GM12878 (cell line): ENCODE results near the gene ARL6IP5. TPM values are rescaled to one million over a fixed set of nuclear protein-coding genes. Genes with fewer than 3 reads are reported as not detected.

Source experiments
- ATAC-seq: fragments of 200-7000 bp; cut with Tn5 transposase; 3 replicates; pipeline ENCODE4 v1.9.1; 2020; ENCODE audit warnings: mild to moderate bottlenecking, moderate library complexity
- BruUV-seq: library from RNA; stranded (reverse); fragments of 400-500 nt; replicated peaks from 2 replicates; lab custom pipeline; 2021; lab: Mats Ljungman, UMichigan
- CTCF ChIA-PET: fragments of 300-600 bp; sonication (Branson Sonifier 250); formaldehyde crosslinking; extraction: SDS; loops from one replicate; lab custom pipeline; 2021; ENCODE audit warnings: inconsistent platforms; lab: Yijun Ruan, JAX
- POLR2A ChIA-PET: fragments of 350-600 bp; formaldehyde crosslinking; extraction: SDS; loops from one replicate; lab custom pipeline; 2021; ENCODE audit warnings: inconsistent platforms; lab: Charles Lee
- RAD21 ChIA-PET: fragments of 300-600 bp; sonication (Branson Sonifier 250); formaldehyde crosslinking; loops from one replicate; lab custom pipeline; 2023; ENCODE audit warnings: antibody characterized with exemption; ENCODE audit not compliant: unreplicated experiment; lab: Charles Lee
- SMC1A ChIA-PET: fragments of 300-600 bp; sonication (Branson Sonifier 250); formaldehyde crosslinking; loops from one replicate; lab custom pipeline; 2023; ENCODE audit not compliant: unreplicated experiment, uncharacterized antibody; lab: Charles Lee
- DNase-seq: peaks from one replicate; pipeline ENCODE4 v3.0.0-alpha.2; 2011; ENCODE audit warnings: low read depth, low spot score
- FAIRE-seq: peaks from 3 replicates; lab custom pipeline; 2011; peaks lifted over from hg19 to GRCh38; lab: Jason Lieb, UNC
- H2AFZ ChIP-seq: 2 replicates; pipeline ENCODE4 v1.6.0; 2011; ENCODE audit warnings: low read depth, low read length, control low read depth; ENCODE audit not compliant: control insufficient read depth
- H3K27ac ChIP-seq: 2 replicates; pipeline ENCODE4 v1.5.1; 2011; ENCODE audit warnings: control low read depth; ENCODE audit not compliant: control insufficient read depth, insufficient read depth
- H3K27me3 ChIP-seq, 2 experiments: replicated peaks in 1 of 2; 2 replicates each; pipeline versions ENCODE4 v1.6.0 to v1.6.1; 2011; ENCODE audit warnings: low read length in 1 of 2; ENCODE audit not compliant: control insufficient read depth in 2 of 2, insufficient read depth in 2 of 2
- H3K36me3 ChIP-seq, 2 experiments: 2 replicates each; pipeline ENCODE4 v1.5.1; 2011; ENCODE audit warnings: low read length in 1 of 2; ENCODE audit not compliant: control insufficient read depth in 2 of 2, insufficient read depth in 2 of 2
- H3K4me1 ChIP-seq: 2 replicates; pipeline ENCODE4 v1.6.1; 2011; ENCODE audit warnings: mild to moderate bottlenecking, low read length, moderate library complexity, mixed read lengths; ENCODE audit not compliant: control insufficient read depth, insufficient read depth
- H3K4me2 ChIP-seq: 2 replicates; pipeline ENCODE4 v1.6.0; 2011; ENCODE audit warnings: control low read depth; ENCODE audit not compliant: control insufficient read depth, insufficient read depth
- H3K4me3 ChIP-seq: fragments of 200-600 bp; sonication (generic); 2 replicates; pipeline ENCODE4 v1.5.1; 2016
- H3K79me2 ChIP-seq: 2 replicates; pipeline ENCODE4 v1.6.0; 2011; ENCODE audit warnings: low read length; ENCODE audit not compliant: control insufficient read depth, insufficient read depth
- H3K9ac ChIP-seq: 2 replicates; pipeline ENCODE4 v1.8.0; 2011; ENCODE audit warnings: low read length, control low read depth, mixed read lengths; ENCODE audit not compliant: control insufficient read depth, insufficient read depth
- H3K9me3 ChIP-seq: replicated peaks from 3 replicates; pipeline ENCODE4 v1.5.1; 2011; ENCODE audit warnings: mild to moderate bottlenecking, low read length; ENCODE audit not compliant: control insufficient read depth, insufficient read depth
- H4K20me1 ChIP-seq: 2 replicates; pipeline ENCODE4 v1.6.0; 2011; ENCODE audit not compliant: control insufficient read depth, insufficient read depth
- ASH2L ChIP-seq: fragments of 300-600, 200-600 bp; sonication (generic); IDR thresholded peaks from 2 replicates; pipeline ENCODE4 v1.6.1; 2017; ENCODE audit warnings: low read depth, mild to moderate bottlenecking, borderline replicate concordance
- BMI1 ChIP-seq: fragments of 450-650 bp; IDR thresholded peaks from 2 replicates; pipeline ENCODE4 v1.6.1; 2016; ENCODE audit warnings: mild to moderate bottlenecking, moderate library complexity, borderline replicate concordance
- NFIC ChIP-seq: IDR thresholded peaks from 2 replicates; pipeline ENCODE4 v1.6.1; 2012; ENCODE audit warnings: low read depth, mild to moderate bottlenecking, inconsistent platforms, low read length, moderate library complexity
- NFYB ChIP-seq: IDR thresholded peaks from 2 replicates; pipeline ENCODE4 v1.6.1; 2011; ENCODE audit warnings: low read depth, mild to moderate bottlenecking, low read length, improper control_type of control experiment, moderate library complexity; ENCODE audit not compliant: insufficient read depth
- RB1 ChIP-seq: fragments of 450-650 bp; formaldehyde crosslinking; IDR thresholded peaks from 2 replicates; pipeline ENCODE4 v1.6.1; 2017; ENCODE audit warnings: mild to moderate bottlenecking, borderline replicate concordance
- RBBP5 ChIP-seq: fragments of 200-600 bp; sonication (generic); conservative IDR thresholded peaks from 2 replicates; pipeline ENCODE4 v1.6.1; 2016
- SP1 ChIP-seq: IDR thresholded peaks from one replicate; pipeline ENCODE4 v1.6.1; 2011; ENCODE audit warnings: low read depth, low read length
- YBX1 ChIP-seq: fragments of 450-650 bp; IDR thresholded peaks from 2 replicates; pipeline ENCODE4 v1.6.1; 2016; ENCODE audit warnings: antibody characterized with exemption
- WGBS: methylation state at CpG from one replicate; pipeline ENCODE4 v1.1.6; 2016; ENCODE audit warnings: low lambda C conversion rate; ENCODE audit not compliant: insufficient replicate concordance, insufficient coverage; ENCODE audit errors: missing lambda C conversion rate; 5-methylcytosine and 5-hydroxymethylcytosine counted together
- in situ Hi-C: fragments of 300-500 bp; cut with MboI; formaldehyde crosslinking; loops from 9 replicates; pipeline ENCODE4 v1.14.3; 2018; ENCODE audit warnings: mixed read lengths
- intact Hi-C: fragments of 100-400 bp; cut with micrococcal nuclease; formaldehyde crosslinking; loops from one replicate; pipeline ENCODE4 v1.14.2; 2022; ENCODE audit not compliant: unreplicated experiment
- polyA plus RNA-seq, 11 experiments: library from polyadenylated mRNA; depleted of rRNA in 4 of 11; unstranded in 6 of 11; stranded (reverse) in 5 of 11; fragments of >200 nt; fragmentation: Nextera tagmentation in 4 of 11; fragmentation: Illumina TruSeq in 1 of 11; extraction: Ambion mirVana in 4 of 11; extraction: Trizol in 1 of 11; gene quantifications; 1 replicate in 1 of 11; 2 replicates in 10 of 11; pipeline versions ENCODE4 v1.2.1 to v1.2.3, GENCODE V29; 2011 to 2016; ENCODE audit warnings: inconsistent platforms in 2 of 11, missing spikeins in 2 of 11, low read depth in 1 of 11
- total RNA-seq, 4 experiments: library from RNA; depleted of rRNA in 3 of 4; stranded (reverse); fragments of >200 nt in 3 of 4; fragmentation: Illumina TruSeq in 1 of 4; extraction: Trizol in 1 of 4; gene quantifications; 2 replicates each; pipeline versions ENCODE4 v1.2.1 to v1.2.3, GENCODE V29; 2013 to 2021
- TF ChIP-seq, protein P1 (sequence below): fragments of 450-650 bp; IDR thresholded peaks from 2 replicates; pipeline ENCODE4 v1.6.1; 2016; ENCODE audit warnings: mild to moderate bottlenecking, moderate library complexity, borderline replicate concordance
- TF ChIP-seq, protein P2 (sequence below): fragments of 450-650 bp; IDR thresholded peaks from 2 replicates; pipeline ENCODE4 v1.6.1; 2018; ENCODE audit warnings: borderline replicate concordance, mild to moderate bottlenecking; ENCODE audit not compliant: partially characterized antibody
- TF ChIP-seq, protein P3 (sequence below): IDR thresholded peaks from 2 replicates; pipeline ENCODE4 v1.6.1; 2011; ENCODE audit warnings: borderline replicate concordance, low read depth, mild to moderate bottlenecking, moderate library complexity, low read length; ENCODE audit not compliant: insufficient read depth, poor library complexity, severe bottlenecking

ARL6IP5 gene
- total and polyA plus RNA-seq, 10 of the 15 experiments (the other 5 are each of a cell fraction or from before 2014, with no cell fraction given), result 78.2 to 310 (median 148) TPM

DNA sequence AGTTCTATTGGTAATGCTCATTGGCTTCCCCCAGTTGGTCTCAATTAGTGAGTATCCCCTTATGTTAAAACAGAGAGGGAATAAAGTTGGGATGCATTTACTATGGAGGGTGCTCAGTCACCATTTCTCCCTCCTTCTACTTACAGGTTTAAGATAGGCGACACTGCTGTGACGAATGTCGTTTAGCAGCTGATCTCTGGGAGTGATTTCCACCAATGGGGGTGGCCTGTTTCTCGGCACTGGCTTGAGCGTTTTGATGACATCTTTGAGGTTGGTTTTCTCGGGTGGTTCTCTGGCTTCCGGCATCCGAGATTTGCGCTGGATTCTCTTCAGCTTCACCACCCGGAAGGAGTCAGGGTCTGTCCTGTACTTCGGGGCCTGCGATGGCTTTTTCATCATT, 33.8 kb downstream of the ARL6IP5 start (continued):
- TF ChIP-seq YBX1, result no peak
- TF ChIP-seq BMI1, result no peak

DNA sequence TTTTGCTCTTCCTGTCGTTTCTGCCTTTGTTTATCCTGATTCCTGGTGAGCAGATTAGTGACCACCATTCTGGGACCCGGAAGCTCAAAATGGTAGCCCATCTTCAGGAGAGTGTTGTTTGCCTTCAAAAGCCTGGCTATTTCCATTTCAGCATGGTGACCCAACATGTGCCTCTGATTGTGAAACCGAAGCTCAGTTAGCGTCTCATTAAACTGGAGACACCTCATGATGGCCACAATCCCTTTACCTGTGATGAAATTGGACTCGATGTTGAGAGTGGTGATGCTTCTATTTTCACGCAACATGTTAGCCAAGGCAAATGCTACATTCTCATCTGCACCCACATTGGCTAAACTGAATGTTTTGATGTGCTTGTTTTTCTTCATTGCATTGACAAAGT, 34.4 kb downstream of the ARL6IP5 start:
- Histone ChIP-seq H3K9ac (no peak overlapping the region), H3K36me3 (no peaks in the 10 kb centered on the region), H3K4me2 (no peak overlapping the region), H3K4me3 (no peak overlapping the region), H4K20me1 (no peaks in the 10 kb centered on the region), H3K9me3 (no peaks in the 10 kb centered on the region), H3K4me1 (no peaks in the 10 kb centered on the region), H2AFZ (no peak overlapping the region), H3K27ac (no peak overlapping the region), H3K27me3 (0 out of 4 replicates have a peak, but pooled peaks cover 0 to 3% of the 10 kb centered on the region in 2 experiments), H3K79me2 (no peaks in the 10 kb centered on the region)
- ATAC-seq (no peak), FAIRE-seq (no peak), DNase-seq (no peak)
- TF ChIP-seq RB1, result no peak
- TF ChIP-seq, protein P1, sequence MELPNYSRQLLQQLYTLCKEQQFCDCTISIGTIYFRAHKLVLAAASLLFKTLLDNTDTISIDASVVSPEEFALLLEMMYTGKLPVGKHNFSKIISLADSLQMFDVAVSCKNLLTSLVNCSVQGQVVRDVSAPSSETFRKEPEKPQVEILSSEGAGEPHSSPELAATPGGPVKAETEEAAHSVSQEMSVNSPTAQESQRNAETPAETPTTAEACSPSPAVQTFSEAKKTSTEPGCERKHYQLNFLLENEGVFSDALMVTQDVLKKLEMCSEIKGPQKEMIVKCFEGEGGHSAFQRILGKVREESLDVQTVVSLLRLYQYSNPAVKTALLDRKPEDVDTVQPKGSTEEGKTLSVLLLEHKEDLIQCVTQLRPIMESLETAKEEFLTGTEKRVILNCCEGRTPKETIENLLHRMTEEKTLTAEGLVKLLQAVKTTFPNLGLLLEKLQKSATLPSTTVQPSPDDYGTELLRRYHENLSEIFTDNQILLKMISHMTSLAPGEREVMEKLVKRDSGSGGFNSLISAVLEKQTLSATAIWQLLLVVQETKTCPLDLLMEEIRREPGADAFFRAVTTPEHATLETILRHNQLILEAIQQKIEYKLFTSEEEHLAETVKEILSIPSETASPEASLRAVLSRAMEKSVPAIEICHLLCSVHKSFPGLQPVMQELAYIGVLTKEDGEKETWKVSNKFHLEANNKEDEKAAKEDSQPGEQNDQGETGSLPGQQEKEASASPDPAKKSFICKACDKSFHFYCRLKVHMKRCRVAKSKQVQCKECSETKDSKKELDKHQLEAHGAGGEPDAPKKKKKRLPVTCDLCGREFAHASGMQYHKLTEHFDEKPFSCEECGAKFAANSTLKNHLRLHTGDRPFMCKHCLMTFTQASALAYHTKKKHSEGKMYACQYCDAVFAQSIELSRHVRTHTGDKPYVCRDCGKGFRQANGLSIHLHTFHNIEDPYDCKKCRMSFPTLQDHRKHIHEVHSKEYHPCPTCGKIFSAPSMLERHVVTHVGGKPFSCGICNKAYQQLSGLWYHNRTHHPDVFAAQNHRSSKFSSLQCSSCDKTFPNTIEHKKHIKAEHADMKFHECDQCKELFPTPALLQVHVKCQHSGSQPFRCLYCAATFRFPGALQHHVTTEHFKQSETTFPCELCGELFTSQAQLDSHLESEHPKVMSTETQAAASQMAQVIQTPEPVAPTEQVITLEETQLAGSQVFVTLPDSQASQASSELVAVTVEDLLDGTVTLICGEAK, result no peak
- no peak for TF ChIP-seq SP1
- TF ChIP-seq, protein P2, sequence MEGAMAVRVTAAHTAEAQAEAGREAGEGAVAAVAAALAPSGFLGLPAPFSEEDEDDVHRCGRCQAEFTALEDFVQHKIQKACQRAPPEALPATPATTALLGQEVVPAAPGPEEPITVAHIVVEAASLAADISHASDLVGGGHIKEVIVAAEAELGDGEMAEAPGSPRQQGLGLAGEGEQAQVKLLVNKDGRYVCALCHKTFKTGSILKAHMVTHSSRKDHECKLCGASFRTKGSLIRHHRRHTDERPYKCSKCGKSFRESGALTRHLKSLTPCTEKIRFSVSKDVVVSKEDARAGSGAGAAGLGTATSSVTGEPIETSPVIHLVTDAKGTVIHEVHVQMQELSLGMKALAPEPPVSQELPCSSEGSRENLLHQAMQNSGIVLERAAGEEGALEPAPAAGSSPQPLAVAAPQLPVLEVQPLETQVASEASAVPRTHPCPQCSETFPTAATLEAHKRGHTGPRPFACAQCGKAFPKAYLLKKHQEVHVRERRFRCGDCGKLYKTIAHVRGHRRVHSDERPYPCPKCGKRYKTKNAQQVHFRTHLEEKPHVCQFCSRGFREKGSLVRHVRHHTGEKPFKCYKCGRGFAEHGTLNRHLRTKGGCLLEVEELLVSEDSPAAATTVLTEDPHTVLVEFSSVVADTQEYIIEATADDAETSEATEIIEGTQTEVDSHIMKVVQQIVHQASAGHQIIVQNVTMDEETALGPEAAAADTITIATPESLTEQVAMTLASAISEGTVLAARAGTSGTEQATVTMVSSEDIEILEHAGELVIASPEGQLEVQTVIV, result no peak
- no peak for TF ChIP-seq ASH2L
- no peak for TF ChIP-seq NFIC
- TF ChIP-seq NFYB, result no peak
- TF ChIP-seq, protein P3, sequence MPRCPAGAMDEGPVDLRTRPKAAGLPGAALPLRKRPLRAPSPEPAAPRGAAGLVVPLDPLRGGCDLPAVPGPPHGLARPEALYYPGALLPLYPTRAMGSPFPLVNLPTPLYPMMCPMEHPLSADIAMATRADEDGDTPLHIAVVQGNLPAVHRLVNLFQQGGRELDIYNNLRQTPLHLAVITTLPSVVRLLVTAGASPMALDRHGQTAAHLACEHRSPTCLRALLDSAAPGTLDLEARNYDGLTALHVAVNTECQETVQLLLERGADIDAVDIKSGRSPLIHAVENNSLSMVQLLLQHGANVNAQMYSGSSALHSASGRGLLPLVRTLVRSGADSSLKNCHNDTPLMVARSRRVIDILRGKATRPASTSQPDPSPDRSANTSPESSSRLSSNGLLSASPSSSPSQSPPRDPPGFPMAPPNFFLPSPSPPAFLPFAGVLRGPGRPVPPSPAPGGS, result no peak
- TF ChIP-seq RBBP5, result no peak
- POLR2A ChIA-PET, result interaction anchor here (0.8 kb wide), 1 partner anchor 18 kb away, joined by 3 read pairs; no protein-coding TSS in a partner anchor
- in situ Hi-C loops (no loop called here), intact Hi-C loops (no loop called here)
- CTCF ChIA-PET, result interaction anchor here (0.7 to 6.8 kb wide), 28 partner anchors 9 to 553 kb away, joined by 3 to 117 read pairs (median 4); partner anchors contain the start of gene TMF1
- RAD21 ChIA-PET, result interaction anchor here (1.4 to 4.4 kb wide), 4 partner anchors 12 to 187 kb away, joined by 3 to 67 read pairs (median 24); no protein-coding TSS in a partner anchor
- no TSS peak for BruUV-seq
- WGBS, result 70% methylated on average over 6 of the region's 6 CpGs
- SMC1A ChIA-PET, result interaction anchor here (0.8 to 4.3 kb wide), 17 partner anchors 10 to 306 kb away, joined by 3 to 58 read pairs (median 7); no protein-coding TSS in a partner anchor
